Measurements from ENCODE around the gene ARR3.
A peak's percentile ranks its signal among the peaks of the same experiment; 100 is the strongest.
"Not testable (repeated sequence)": the region's sequence is repeated elsewhere in the genome, so short reads cannot be mapped to it uniquely, and the experiment has no call there.

The ARR3 gene

DNA sequence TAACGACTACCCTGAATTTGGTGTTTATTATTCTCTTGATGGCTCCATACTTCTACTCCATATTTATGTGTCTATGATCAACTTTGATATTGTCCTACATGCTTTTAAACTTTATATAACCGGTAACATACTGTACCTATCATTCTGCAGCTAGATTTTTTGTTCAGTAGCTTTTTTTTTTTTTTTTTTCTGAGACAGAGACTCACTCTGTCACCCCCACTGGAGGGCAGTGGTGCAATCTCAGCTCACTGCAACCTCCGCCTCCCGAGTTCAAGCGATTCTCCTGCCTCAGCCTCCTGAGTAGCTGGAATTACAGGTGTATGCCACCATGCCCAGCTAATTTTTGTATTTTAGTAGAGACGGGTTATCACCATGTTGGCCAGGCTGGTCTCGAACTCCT, 5.9 kb downstream of the ARR3 start:
- H3K4me3 ChIP-seq (ENCODE audit: low read length in 2 of 2); H3K36me3 ChIP-seq (ENCODE audit: control insufficient read depth in 2 of 2, insufficient read depth in 2 of 2, low read length in 2 of 2); H3K27me3 ChIP-seq (ENCODE audit: control insufficient read depth in 2 of 2, insufficient read depth in 2 of 2, low read length in 2 of 2); H3K4me1 ChIP-seq (ENCODE audit: control insufficient read depth in 2 of 2, insufficient read depth in 2 of 2, low read length in 2 of 2); H3K9me3 ChIP-seq (ENCODE audit: control insufficient read depth in 2 of 2, low read length in 2 of 2); H3K27ac ChIP-seq (ENCODE audit: low read depth in 2 of 2, low read length in 2 of 2); H3K9ac ChIP-seq (ENCODE audit: low read depth in 1 of 2, low read length in 2 of 2): not testable (repeated sequence)

DNA sequence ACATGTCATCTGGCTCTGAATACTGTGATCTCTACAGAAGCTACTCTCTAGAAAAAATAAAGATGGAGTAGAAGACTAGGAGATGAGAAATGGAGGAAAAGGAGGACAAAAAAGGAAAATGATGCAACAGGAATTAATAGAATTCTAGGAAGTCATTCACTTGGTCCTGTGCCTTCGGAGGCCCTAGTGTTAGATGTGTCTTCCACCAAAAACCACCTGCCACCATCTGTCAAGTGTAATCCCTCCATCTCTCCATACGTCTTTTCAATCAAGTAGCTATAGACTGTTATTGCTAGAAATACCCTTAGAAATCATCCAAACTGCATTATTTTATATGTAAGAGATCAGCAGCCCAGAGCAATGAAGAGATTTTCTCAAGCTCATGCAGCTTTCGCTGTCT, 10.9 kb downstream of the ARR3 start:
- Histone ChIP-seq H3K9me3 (ENCODE audit: control insufficient read depth in 2 of 2, low read length in 2 of 2) (no peaks in the 10 kb centered on the region), H3K36me3 (ENCODE audit: control insufficient read depth in 2 of 2, insufficient read depth in 2 of 2, low read length in 2 of 2) (no peaks in the 10 kb centered on the region), H3K9ac (ENCODE audit: low read depth in 1 of 2, low read length in 2 of 2) (no peak overlapping the region), H3K4me1 (ENCODE audit: control insufficient read depth in 2 of 2, insufficient read depth in 2 of 2, low read length in 2 of 2) (no peaks in the 10 kb centered on the region), H3K4me3 (ENCODE audit: low read length in 2 of 2) (no peak overlapping the region), H3K27me3 (ENCODE audit: control insufficient read depth in 2 of 2, insufficient read depth in 2 of 2, low read length in 2 of 2) (no peaks in the 10 kb centered on the region), H3K27ac (ENCODE audit: low read depth in 2 of 2, low read length in 2 of 2) (no peak overlapping the region)

GRCh38 chrX:70280573-70280972, 12.4 kb downstream of the ARR3 start:
- H3K9me3 ChIP-seq (ENCODE audit: control insufficient read depth in 2 of 2, low read length in 2 of 2): no peaks in the 10 kb centered on the region
- no peaks in the 10 kb centered on the region for H3K4me1 ChIP-seq (ENCODE audit: control insufficient read depth in 2 of 2, insufficient read depth in 2 of 2, low read length in 2 of 2)
- no peaks in the 10 kb centered on the region for H3K36me3 ChIP-seq (ENCODE audit: control insufficient read depth in 2 of 2, insufficient read depth in 2 of 2, low read length in 2 of 2)
- no peak overlapping the region for H3K27ac ChIP-seq (ENCODE audit: low read depth in 2 of 2, low read length in 2 of 2)
- no peaks in the 10 kb centered on the region for H3K27me3 ChIP-seq (ENCODE audit: control insufficient read depth in 2 of 2, insufficient read depth in 2 of 2, low read length in 2 of 2)
- no peak overlapping the region for H3K4me3 ChIP-seq (ENCODE audit: low read length in 2 of 2)
- H3K9ac ChIP-seq (ENCODE audit: low read depth in 1 of 2, low read length in 2 of 2): no peak overlapping the region

GRCh38 chrX:70281951-70282350, 13.8 kb downstream of the ARR3 start, which contains the start of gene RAB41:
Gene RAB41 (plus strand): TSS chrX:70282172. CDS start chrX:70282218, 46 bp downstream.
- Histone ChIP-seq H3K4me3 (ENCODE audit: low read length in 2 of 2) (no peak within 1 kb of the TSS), H3K27me3 (ENCODE audit: control insufficient read depth in 2 of 2, insufficient read depth in 2 of 2, low read length in 2 of 2) (no peaks in the 10 kb centered on the region), H3K9me3 (ENCODE audit: control insufficient read depth in 2 of 2, low read length in 2 of 2) (no peaks in the 10 kb centered on the region), H3K36me3 (ENCODE audit: control insufficient read depth in 2 of 2, insufficient read depth in 2 of 2, low read length in 2 of 2) (no peaks in the 10 kb centered on the region), H3K27ac (ENCODE audit: low read depth in 2 of 2, low read length in 2 of 2) (no peak within 1 kb of the TSS), H3K4me1 (ENCODE audit: control insufficient read depth in 2 of 2, insufficient read depth in 2 of 2, low read length in 2 of 2) (no peaks in the 10 kb centered on the region), H3K9ac (ENCODE audit: low read depth in 1 of 2, low read length in 2 of 2) (no peak within 1 kb of the TSS)

GRCh38 chrX:70289168-70289792, 21.1 kb downstream of the ARR3 start:
- H3K27ac ChIP-seq (ENCODE audit: low read depth in 2 of 2, low read length in 2 of 2): peak overlapping the region; percentile 57 to 60

DNA sequence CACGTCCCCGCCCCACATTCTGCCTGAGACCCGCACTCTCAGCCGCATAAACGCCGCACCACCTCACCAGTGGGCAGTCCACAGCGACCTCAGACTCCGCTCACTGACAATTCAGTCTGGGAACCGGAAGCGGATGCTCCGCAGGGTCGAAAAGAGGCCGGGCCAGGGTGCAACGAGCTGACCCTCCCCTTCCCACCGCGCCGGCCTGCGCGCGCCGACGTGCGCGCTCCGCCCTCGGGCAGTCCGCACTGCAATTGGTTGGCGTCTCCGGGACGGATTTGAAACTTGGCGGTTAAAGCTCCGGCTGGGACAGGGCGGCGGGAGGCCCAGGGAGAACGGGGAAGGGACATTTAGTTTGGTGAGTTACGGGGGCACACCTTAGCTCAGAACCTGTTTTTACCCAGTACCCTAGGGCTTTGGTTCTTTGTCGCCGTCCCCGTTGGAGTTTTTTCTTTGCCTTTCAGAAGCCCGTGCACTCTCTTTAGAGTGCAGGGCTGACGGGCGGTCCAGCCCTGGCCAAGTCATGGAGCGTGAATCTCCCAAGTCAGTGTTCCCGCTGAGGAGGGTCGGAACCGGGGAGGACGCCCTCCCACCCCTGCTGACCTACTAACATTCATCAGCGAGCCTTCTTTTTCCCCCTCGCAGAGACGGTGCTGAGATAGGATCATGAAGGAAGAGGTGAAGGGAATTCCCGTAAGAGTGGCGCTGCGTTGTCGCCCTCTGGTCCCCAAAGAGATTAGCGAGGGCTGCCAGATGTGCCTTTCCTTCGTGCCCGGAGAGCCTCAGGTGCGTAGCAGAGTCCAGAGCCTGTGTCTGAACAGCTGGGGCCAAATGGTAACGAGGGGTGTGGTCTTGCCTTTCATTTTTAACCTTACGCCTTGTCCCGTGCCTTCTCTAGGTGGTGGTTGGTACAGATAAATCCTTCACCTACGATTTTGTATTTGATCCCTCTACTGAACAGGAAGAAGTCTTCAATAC, 21.9 kb downstream of the ARR3 start, which contains the start of the genes KIF4A and PDZD11:
TSS of gene KIF4A (plus strand) at position 312 of the 978 bp plus-strand sequence. CDS start at position 667, 355 bp downstream.
TSS of gene PDZD11 (minus strand) at position 135 of the 978 bp plus-strand sequence. CDS start 586 bp downstream, outside the sequence.
- H3K27ac ChIP-seq (ENCODE audit: low read depth in 2 of 2, low read length in 2 of 2): peak within 1 kb of the TSS; percentile 57 to 60
- no peaks in the 10 kb centered on the region for H3K27me3 ChIP-seq (ENCODE audit: control insufficient read depth in 2 of 2, insufficient read depth in 2 of 2, low read length in 2 of 2)
- H3K4me1 ChIP-seq (ENCODE audit: control insufficient read depth in 2 of 2, insufficient read depth in 2 of 2, low read length in 2 of 2): peaks cover 0 to 6% of the 10 kb centered on the region in 2 donors
- peak within 1 kb of the TSS; percentile 70 to 76 for H3K9ac ChIP-seq (ENCODE audit: low read depth in 1 of 2, low read length in 2 of 2)
- peaks cover 0 to 7% of the 10 kb centered on the region in 2 donors for H3K36me3 ChIP-seq (ENCODE audit: control insufficient read depth in 2 of 2, insufficient read depth in 2 of 2, low read length in 2 of 2)
- H3K9me3 ChIP-seq (ENCODE audit: control insufficient read depth in 2 of 2, low read length in 2 of 2): no peaks in the 10 kb centered on the region
- H3K4me3 ChIP-seq (ENCODE audit: low read length in 2 of 2): peak within 1 kb of the TSS; percentile 76 to 83

More at GRCh38 chrX:70289168-70289792, 21.1 kb downstream of the ARR3 start:
- Histone ChIP-seq H3K9ac (ENCODE audit: low read depth in 1 of 2, low read length in 2 of 2) (peak overlapping the region; percentile 70 to 76), H3K9me3 (ENCODE audit: control insufficient read depth in 2 of 2, low read length in 2 of 2) (no peaks in the 10 kb centered on the region), H3K4me1 (ENCODE audit: control insufficient read depth in 2 of 2, insufficient read depth in 2 of 2, low read length in 2 of 2) (peaks cover 0 to 6% of the 10 kb centered on the region in 2 donors), H3K36me3 (ENCODE audit: control insufficient read depth in 2 of 2, insufficient read depth in 2 of 2, low read length in 2 of 2) (peaks cover 0 to 7% of the 10 kb centered on the region in 2 donors), H3K27me3 (ENCODE audit: control insufficient read depth in 2 of 2, insufficient read depth in 2 of 2, low read length in 2 of 2) (no peaks in the 10 kb centered on the region), H3K4me3 (ENCODE audit: low read length in 2 of 2) (peak overlapping the region; percentile 76 to 83)

- Histone ChIP-seq H3K36me3 (ENCODE audit: control insufficient read depth in 2 of 2, insufficient read depth in 2 of 2, low read length in 2 of 2) (no peaks in the 10 kb centered on the region), H3K27me3 (ENCODE audit: control insufficient read depth in 2 of 2, insufficient read depth in 2 of 2, low read length in 2 of 2) (no peaks in the 10 kb centered on the region), H3K9me3 (ENCODE audit: control insufficient read depth in 2 of 2, low read length in 2 of 2) (no peaks in the 10 kb centered on the region), H3K4me3 (ENCODE audit: low read length in 2 of 2) (no peak overlapping the region), H3K27ac (ENCODE audit: low read depth in 2 of 2, low read length in 2 of 2) (no peak overlapping the region), H3K4me1 (ENCODE audit: control insufficient read depth in 2 of 2, insufficient read depth in 2 of 2, low read length in 2 of 2) (peaks cover 0 to 6% of the 10 kb centered on the region in 2 donors), H3K9ac (ENCODE audit: low read depth in 1 of 2, low read length in 2 of 2) (no peak overlapping the region)
These were observed 24.7 kb downstream of the ARR3 start for GRCh38 chrX:70292788-70293187.

DNA sequence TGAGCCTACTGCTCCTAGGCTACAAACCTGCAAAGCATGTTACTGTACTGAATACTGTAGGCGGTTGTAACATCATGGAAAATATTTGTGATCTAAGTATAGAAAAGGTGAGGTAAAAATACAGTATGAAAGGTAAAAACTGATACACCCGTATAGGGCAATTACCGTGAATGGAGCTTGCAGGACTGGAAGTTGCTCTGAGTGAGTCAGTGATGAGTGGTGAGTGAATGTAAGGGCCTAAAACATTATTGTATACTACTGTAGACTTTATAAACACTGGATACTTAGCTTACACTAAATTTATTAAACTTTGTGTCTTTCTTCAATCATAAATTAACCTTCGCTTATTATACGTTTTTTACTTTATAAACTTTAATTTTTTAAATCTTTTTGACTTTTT, 25.5 kb downstream of the ARR3 start:
- Histone ChIP-seq H3K9me3 (ENCODE audit: control insufficient read depth in 2 of 2, low read length in 2 of 2) (no peaks in the 10 kb centered on the region), H3K4me3 (ENCODE audit: low read length in 2 of 2) (no peak overlapping the region), H3K9ac (ENCODE audit: low read depth in 1 of 2, low read length in 2 of 2) (no peak overlapping the region), H3K27me3 (ENCODE audit: control insufficient read depth in 2 of 2, insufficient read depth in 2 of 2, low read length in 2 of 2) (no peaks in the 10 kb centered on the region), H3K4me1 (ENCODE audit: control insufficient read depth in 2 of 2, insufficient read depth in 2 of 2, low read length in 2 of 2) (peaks cover 0 to 6% of the 10 kb centered on the region in 2 donors), H3K36me3 (ENCODE audit: control insufficient read depth in 2 of 2, insufficient read depth in 2 of 2, low read length in 2 of 2) (no peaks in the 10 kb centered on the region), H3K27ac (ENCODE audit: low read depth in 2 of 2, low read length in 2 of 2) (no peak overlapping the region)

DNA sequence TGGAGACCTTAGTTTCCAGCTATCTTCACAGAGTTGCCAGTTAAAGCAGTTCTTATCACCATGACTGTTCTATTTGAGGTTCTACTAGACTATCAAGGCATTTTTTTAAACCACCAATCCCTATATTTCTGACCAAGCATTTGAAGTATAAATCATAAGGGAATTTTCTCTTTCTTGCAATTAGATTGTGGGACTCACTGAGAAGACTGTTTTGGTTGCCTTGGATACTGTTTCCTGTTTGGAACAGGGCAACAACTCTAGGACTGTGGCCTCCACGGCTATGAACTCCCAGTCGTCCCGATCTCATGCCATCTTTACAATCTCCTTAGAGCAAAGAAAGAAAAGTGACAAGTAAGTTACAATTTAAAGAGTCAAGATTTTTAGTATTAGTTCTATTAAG, 33.6 kb downstream of the ARR3 start:
- Histone ChIP-seq H3K9ac (ENCODE audit: low read depth in 1 of 2, low read length in 2 of 2) (no peak overlapping the region), H3K4me1 (ENCODE audit: control insufficient read depth in 2 of 2, insufficient read depth in 2 of 2, low read length in 2 of 2) (no peaks in the 10 kb centered on the region), H3K36me3 (ENCODE audit: control insufficient read depth in 2 of 2, insufficient read depth in 2 of 2, low read length in 2 of 2) (no peaks in the 10 kb centered on the region), H3K27me3 (ENCODE audit: control insufficient read depth in 2 of 2, insufficient read depth in 2 of 2, low read length in 2 of 2) (no peaks in the 10 kb centered on the region), H3K9me3 (ENCODE audit: control insufficient read depth in 2 of 2, low read length in 2 of 2) (no peaks in the 10 kb centered on the region), H3K4me3 (ENCODE audit: low read length in 2 of 2) (no peak overlapping the region), H3K27ac (ENCODE audit: low read depth in 2 of 2, low read length in 2 of 2) (no peak overlapping the region)

GRCh38 chrX:70313503-70313902, 45.4 kb downstream of the ARR3 start:
- no peaks in the 10 kb centered on the region for H3K36me3 ChIP-seq (ENCODE audit: control insufficient read depth in 2 of 2, insufficient read depth in 2 of 2, low read length in 2 of 2)
- H3K27me3 ChIP-seq (ENCODE audit: control insufficient read depth in 2 of 2, insufficient read depth in 2 of 2, low read length in 2 of 2): no peaks in the 10 kb centered on the region
- H3K9ac ChIP-seq (ENCODE audit: low read depth in 1 of 2, low read length in 2 of 2): no peak overlapping the region
- H3K9me3 ChIP-seq (ENCODE audit: control insufficient read depth in 2 of 2, low read length in 2 of 2): no peaks in the 10 kb centered on the region
- no peaks in the 10 kb centered on the region for H3K4me1 ChIP-seq (ENCODE audit: control insufficient read depth in 2 of 2, insufficient read depth in 2 of 2, low read length in 2 of 2)
- no peak overlapping the region for H3K4me3 ChIP-seq (ENCODE audit: low read length in 2 of 2)
- no peak overlapping the region for H3K27ac ChIP-seq (ENCODE audit: low read depth in 2 of 2, low read length in 2 of 2)
